SJCRH30 (cell line): ENCODE results near the gene S100A10. TPM values are rescaled to one million over a fixed set of nuclear protein-coding genes. Genes with fewer than 3 reads are reported as not detected.

Source experiments
- DNase-seq, 2 experiments: peaks; one replicate each; pipeline ENCODE4 v3.0.0-alpha.2; 2015 to 2020
- H3K27ac ChIP-seq: fragments of 250-450 bp; sonication (Bioruptor Pico); 2 replicates; pipeline ENCODE4 v1.5.1; 2020; ENCODE audit warnings: mild to moderate bottlenecking, moderate library complexity
- H3K27me3 ChIP-seq: fragments of 250-450 bp; sonication (Bioruptor Pico); 2 replicates; pipeline ENCODE4 v1.5.1; 2020; ENCODE audit warnings: mild to moderate bottlenecking, moderate library complexity
- H3K36me3 ChIP-seq: fragments of 250-450 bp; sonication (Bioruptor Pico); 2 replicates; pipeline ENCODE4 v1.5.1; 2020; ENCODE audit warnings: mild to moderate bottlenecking, moderate library complexity
- H3K4me1 ChIP-seq: fragments of 250-450 bp; sonication (Bioruptor Pico); 2 replicates; pipeline ENCODE4 v1.5.1; 2020; ENCODE audit warnings: mild to moderate bottlenecking, moderate library complexity
- H3K4me3 ChIP-seq: fragments of 250-450 bp; sonication (Bioruptor Pico); 2 replicates; pipeline ENCODE4 v1.5.1; 2020; ENCODE audit warnings: mild to moderate bottlenecking, moderate library complexity
- H3K9me3 ChIP-seq: fragments of 250-450 bp; sonication (Bioruptor Pico); replicated peaks from 2 replicates; pipeline ENCODE4 v1.5.1; 2020; ENCODE audit warnings: mild to moderate bottlenecking, moderate library complexity
- total RNA-seq: library from RNA; depleted of rRNA; stranded (reverse); fragments of >200 nt; shearing (Covaris generic); gene quantifications from 2 replicates; pipeline ENCODE4 v1.2.3, GENCODE V29; 2014; rRNA removed

Gene S100A10
- total RNA-seq, 1 experiment from 2014 or later: 38.3 TPM

DNA sequence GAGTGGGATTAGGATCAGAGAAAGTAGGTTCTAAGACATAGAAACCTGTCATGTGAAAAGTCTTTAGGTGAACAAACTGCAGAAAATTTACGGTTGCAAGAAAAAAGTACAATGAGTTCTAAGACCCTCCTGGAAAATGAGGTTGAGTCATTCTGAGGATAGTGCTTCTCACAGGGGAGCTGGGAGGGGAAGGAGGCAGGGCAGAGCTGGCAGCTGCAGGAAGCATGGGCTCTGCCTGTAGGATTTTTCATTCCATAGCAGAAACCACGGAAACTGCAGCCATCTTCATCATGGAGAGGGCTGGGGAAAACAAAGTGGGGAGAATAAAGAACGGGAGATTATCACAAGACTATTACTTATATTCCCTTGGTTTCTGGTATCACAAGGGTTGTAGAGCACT lies 58.5 kb downstream of the S100A10 start:
- Histone ChIP-seq H3K9me3 (no peaks in the 10 kb centered on the region; the same call in 1 of the 2 replicates), H3K36me3 (no peaks in the 10 kb centered on the region), H3K27me3 (no peaks in the 10 kb centered on the region), H3K4me3 (no peak overlapping the region), H3K27ac (no peak overlapping the region), H3K4me1 (peaks cover 5% of the 10 kb centered on the region; the same call in 1 of the 2 replicates)
- peak; percentile 39 to 48 for DNase-seq

DNA sequence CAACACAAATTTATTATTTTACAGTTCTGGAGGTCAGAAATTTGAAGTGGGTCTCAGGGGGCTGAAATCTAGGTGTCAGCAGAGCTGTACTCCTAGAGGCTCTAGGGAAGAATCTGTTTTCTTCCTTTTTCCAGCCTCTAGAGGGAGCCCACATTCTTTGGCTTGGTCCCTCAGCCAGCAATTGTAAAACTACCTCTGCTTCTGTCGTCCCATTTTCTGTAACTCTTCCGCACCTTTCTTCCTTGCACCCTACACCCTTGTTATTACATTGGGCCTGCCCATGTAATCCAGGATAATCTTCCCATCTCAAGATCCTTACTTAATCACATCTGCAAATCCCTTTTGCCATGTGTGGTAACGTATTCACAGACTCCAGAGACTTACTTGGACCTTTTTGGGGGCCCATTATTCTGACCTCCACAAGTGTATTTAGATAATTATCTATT lies 59.6 kb downstream of the S100A10 start:
- Histone ChIP-seq H3K36me3 (no peaks in the 10 kb centered on the region), H3K9me3 (no peaks in the 10 kb centered on the region), H3K27me3 (no peaks in the 10 kb centered on the region), H3K4me3 (no peak overlapping the region), H3K27ac (no peak overlapping the region), H3K4me1 (peaks cover 5% of the 10 kb centered on the region; the same call in 1 of the 2 replicates)
- peak; percentile 40 to 76 for DNase-seq

Other genes starting within 250 kb of the S100A10 start
- 77.1 and 80.3 TPM in 2 replicates for gene MRPL9, start 230.4 kb downstream of the S100A10 start, total RNA-seq
- gene TDRKH, start 203.4 kb downstream of the S100A10 start, total RNA-seq: 3.7 and 6.2 TPM in 2 replicates
- gene LINGO4, start 188.4 kb downstream of the S100A10 start, total RNA-seq: not detected in 2 replicates
- not detected in 2 replicates for gene RORC, start 162.1 kb downstream of the S100A10 start, total RNA-seq
- gene C2CD4D, start 154.0 kb downstream of the S100A10 start, total RNA-seq: 0.08 TPM in 1 of 2 replicates, not detected in the other
- 0.25 and 0.75 TPM in 2 replicates for gene THEM5, start 140.1 kb downstream of the S100A10 start, total RNA-seq
- gene THEM4, start 84.3 kb downstream of the S100A10 start, total RNA-seq: 13.5 and 15.4 TPM in 2 replicates
- 492 and 509 TPM in 2 replicates for gene S100A11, start 43.1 kb upstream of the S100A10 start, total RNA-seq
- gene TCHHL1, start 95.2 kb upstream of the S100A10 start, total RNA-seq: not detected in 2 replicates
- not detected in 2 replicates for gene TCHH, start 121.6 kb upstream of the S100A10 start, total RNA-seq
- gene RPTN, start 165.4 kb upstream of the S100A10 start, total RNA-seq: not detected in 2 replicates
- gene HRNR, start 230.3 kb upstream of the S100A10 start, total RNA-seq: not detected in 2 replicates